Measurements from ENCODE around the gene FBP2. TPM values are rescaled to one million over a fixed set of nuclear protein-coding genes. Genes with fewer than 3 reads are reported as not detected.

Gene FBP2
- total and polyA plus RNA-seq, 2 donors (not counting 1 experiment from before 2014, with no cell fraction given): not detected

- no peak for TF ChIP-seq CTCF (IDR thresholded peaks at IDR 0.05)
- no peak for TF ChIP-seq EZH2 (IDR thresholded peaks at IDR 0.05; ENCODE audit: borderline replicate concordance, insufficient read depth, low read depth, low read length, poor library complexity, severe bottlenecking)
- ChIA-PET POLR2A (no interaction called here), CTCF (no interaction called here)
- WGBS (ENCODE audit: insufficient coverage): 80% methylated on average over 9 of the region's 10 CpGs
- Histone ChIP-seq H3K79me2 (ENCODE audit: control insufficient read depth, insufficient read depth, low read length) (no peaks in the 10 kb centered on the region), H3K27me3 (replicated peaks in 1 of 4; ENCODE audit: control extremely low read depth in 1 of 4, control insufficient read depth in 3 of 4, insufficient read depth in 4 of 4, low read length in 3 of 4) (no peaks in the 10 kb centered on the region), H4K20me1 (ENCODE audit: control insufficient read depth, insufficient read depth, low read length, poor library complexity, severe bottlenecking) (no peaks in the 10 kb centered on the region), H3K4me1 (ENCODE audit: control insufficient read depth in 2 of 2, insufficient read depth in 2 of 2, low read length in 2 of 2) (peaks cover 0 to 4% of the 10 kb centered on the region in 2 donors), H3K9ac (ENCODE audit: low read length) (no peak overlapping the region), H3K4me3 (ENCODE audit: control extremely low read depth in 1 of 5, extremely low read depth in 1 of 5, insufficient read depth in 1 of 5, low read depth in 2 of 5, low read length in 4 of 5) (no peak overlapping the region), H2AFZ (ENCODE audit: insufficient read depth, low read depth, low read length, poor library complexity, severe bottlenecking) (no peak overlapping the region), H3K4me2 (replicated peaks; ENCODE audit: low read depth, low read length, poor library complexity, severe bottlenecking) (no peak overlapping the region), H3K9me3 (ENCODE audit: control extremely low read depth in 1 of 3, control insufficient read depth in 2 of 3, insufficient read depth in 1 of 3, low read length in 2 of 3) (no peaks in the 10 kb centered on the region), H3K27ac (ENCODE audit: low read length in 2 of 2) (no peak overlapping the region), H3K36me3 (replicated peaks in 1 of 2; ENCODE audit: control extremely low read depth in 1 of 2, control insufficient read depth in 1 of 2, extremely low read depth in 1 of 2, insufficient read depth in 2 of 2, low read length in 1 of 2) (no peaks in the 10 kb centered on the region)
- no peaks in the 10 kb centered on the region for H3K9me3 Mint-ChIP-seq (ENCODE audit: insufficient read depth)
- H3K27me3 Mint-ChIP-seq: peaks cover 20% of the 10 kb centered on the region
- ATAC-seq (ENCODE audit: low read depth) (no peak), DNase-seq (no peak)
- H3K4me3 Mint-ChIP-seq: no peak overlapping the region
- peaks cover 5% of the 10 kb centered on the region for H3K4me1 Mint-ChIP-seq
- no peak overlapping the region for H3K27ac Mint-ChIP-seq
- intact Hi-C loops (cut with micrococcal nuclease): no loop called here
Observed at GRCh38 chr9:94600715-94601114, 7.1 kb upstream of the FBP2 start.

- H3K9me3 ChIP-seq (ENCODE audit: control extremely low read depth in 1 of 3, control insufficient read depth in 2 of 3, insufficient read depth in 1 of 3, low read length in 2 of 3): no peaks in the 10 kb centered on the region
- H3K36me3 ChIP-seq (replicated peaks in 1 of 2; ENCODE audit: control extremely low read depth in 1 of 2, control insufficient read depth in 1 of 2, extremely low read depth in 1 of 2, insufficient read depth in 2 of 2, low read length in 1 of 2): no peaks in the 10 kb centered on the region
- CTCF ChIA-PET: no interaction called here
- POLR2A ChIA-PET: no interaction called here
- no peak overlapping the region for H3K4me3 Mint-ChIP-seq
- no peak overlapping the region for H2AFZ ChIP-seq (ENCODE audit: insufficient read depth, low read depth, low read length, poor library complexity, severe bottlenecking)
- no peak overlapping the region for H3K27ac ChIP-seq (ENCODE audit: low read length in 2 of 2)
- 92% methylated on average over 8 of the region's 8 CpGs for WGBS (ENCODE audit: insufficient coverage)
- H4K20me1 ChIP-seq (ENCODE audit: control insufficient read depth, insufficient read depth, low read length, poor library complexity, severe bottlenecking): no peaks in the 10 kb centered on the region
- H3K27me3 ChIP-seq (replicated peaks in 1 of 4; ENCODE audit: control extremely low read depth in 1 of 4, control insufficient read depth in 3 of 4, insufficient read depth in 4 of 4, low read length in 3 of 4): no peaks in the 10 kb centered on the region
- H3K4me3 ChIP-seq (ENCODE audit: control extremely low read depth in 1 of 5, extremely low read depth in 1 of 5, insufficient read depth in 1 of 5, low read depth in 2 of 5, low read length in 4 of 5): no peak overlapping the region
- peaks cover 0 to 4% of the 10 kb centered on the region in 2 donors for H3K4me1 ChIP-seq (ENCODE audit: control insufficient read depth in 2 of 2, insufficient read depth in 2 of 2, low read length in 2 of 2)
- no peak overlapping the region for H3K9ac ChIP-seq (ENCODE audit: low read length)
- H3K9me3 Mint-ChIP-seq (ENCODE audit: insufficient read depth): no peaks in the 10 kb centered on the region
- DNase-seq (no peak), ATAC-seq (ENCODE audit: low read depth) (no peak)
- intact Hi-C loops (cut with micrococcal nuclease): no loop called here
- no peaks in the 10 kb centered on the region for H3K79me2 ChIP-seq (ENCODE audit: control insufficient read depth, insufficient read depth, low read length)
- no peak overlapping the region for H3K4me2 ChIP-seq (replicated peaks; ENCODE audit: low read depth, low read length, poor library complexity, severe bottlenecking)
- H3K27me3 Mint-ChIP-seq: peaks cover 17% of the 10 kb centered on the region
- peaks cover 5% of the 10 kb centered on the region for H3K4me1 Mint-ChIP-seq
- H3K27ac Mint-ChIP-seq: no peak overlapping the region
- TF ChIP-seq CTCF (IDR thresholded peaks at IDR 0.05): no peak
- no peak for TF ChIP-seq EZH2 (IDR thresholded peaks at IDR 0.05; ENCODE audit: borderline replicate concordance, insufficient read depth, low read depth, low read length, poor library complexity, severe bottlenecking)
Observed at GRCh38 chr9:94600258-94600657, 6.6 kb upstream of the FBP2 start.

Data from B cell (primary cell).